MCF 10A (cell line): Measurements from ENCODE around the gene RCOR1. TPM values are rescaled to one million over a fixed set of nuclear protein-coding genes. Genes with fewer than 3 reads are reported as not detected.
"Not testable (repeated sequence)": the region's sequence is repeated elsewhere in the genome, so short reads cannot be mapped to it uniquely, and the experiment has no call there.

ENCODE experiments used
- BruUV-seq: library from RNA; stranded (reverse); fragments of 400-500 nt; replicated peaks from 2 replicates; lab custom pipeline; 2021; lab: Mats Ljungman, UMichigan
- CTCF ChIA-PET: fragments of 300-600 bp; sonication (Branson Sonifier 250); formaldehyde crosslinking; extraction: SDS; loops from one replicate; lab custom pipeline; 2021; ENCODE audit warnings: antibody characterized with exemption, inconsistent platforms; lab: Yijun Ruan, JAX
- POLR2A ChIA-PET: fragments of 300-600, 350-650 bp; sonication (Branson Sonifier 250); formaldehyde crosslinking; extraction: SDS; loops from one replicate; lab custom pipeline; 2020; ENCODE audit warnings: antibody characterized with exemption, inconsistent platforms; lab: Yijun Ruan, JAX
- DNase-seq: peaks from one replicate; pipeline ENCODE4 v3.0.0-alpha.2; 2018; ENCODE audit not compliant: unreplicated experiment
- H3K27ac Mint-ChIP-seq: one replicate; pipeline ENCODE4 v1.8.0; 2022; ENCODE audit warnings: mild to moderate bottlenecking, low read depth, mixed read lengths; ENCODE audit not compliant: unreplicated experiment
- H3K27me3 Mint-ChIP-seq: one replicate; pipeline ENCODE4 v1.8.0; 2022; ENCODE audit warnings: mixed read lengths; ENCODE audit not compliant: insufficient read depth, unreplicated experiment
- H3K36me3 Mint-ChIP-seq: one replicate; pipeline ENCODE4 v1.8.0; 2022; ENCODE audit warnings: mild to moderate bottlenecking, moderate library complexity, mixed read lengths; ENCODE audit not compliant: insufficient read depth, unreplicated experiment
- H3K4me1 Mint-ChIP-seq: one replicate; pipeline ENCODE4 v1.8.0; 2022; ENCODE audit warnings: mixed read lengths; ENCODE audit not compliant: insufficient read depth, unreplicated experiment
- H3K4me3 Mint-ChIP-seq: one replicate; pipeline ENCODE4 v1.8.0; 2022; ENCODE audit warnings: mild to moderate bottlenecking, moderate library complexity, mixed read lengths; ENCODE audit not compliant: unreplicated experiment
- H3K9me3 Mint-ChIP-seq: one replicate; pipeline ENCODE4 v1.8.0; 2022; ENCODE audit warnings: mixed read lengths; ENCODE audit not compliant: unreplicated experiment
- intact Hi-C: fragments of 100-400 bp; cut with micrococcal nuclease; formaldehyde crosslinking; loops from 2 replicates; pipeline ENCODE4 v1.14.1; 2022
- total RNA-seq: library from RNA; stranded (reverse); gene quantifications from 2 replicates; pipeline ENCODE4 v1.2.3, GENCODE V29; 2022
- TF ChIP-seq, protein P1 (sequence below): fragments of 200-600 bp; IDR thresholded peaks from one replicate; pipeline ENCODE4 v1.8.0; 2022; ENCODE audit warnings: antibody characterized with exemption, mild to moderate bottlenecking; ENCODE audit not compliant: unreplicated experiment

The RCOR1 gene
- total RNA-seq, 1 experiment from 2014 or later: 45.6 TPM

DNA sequence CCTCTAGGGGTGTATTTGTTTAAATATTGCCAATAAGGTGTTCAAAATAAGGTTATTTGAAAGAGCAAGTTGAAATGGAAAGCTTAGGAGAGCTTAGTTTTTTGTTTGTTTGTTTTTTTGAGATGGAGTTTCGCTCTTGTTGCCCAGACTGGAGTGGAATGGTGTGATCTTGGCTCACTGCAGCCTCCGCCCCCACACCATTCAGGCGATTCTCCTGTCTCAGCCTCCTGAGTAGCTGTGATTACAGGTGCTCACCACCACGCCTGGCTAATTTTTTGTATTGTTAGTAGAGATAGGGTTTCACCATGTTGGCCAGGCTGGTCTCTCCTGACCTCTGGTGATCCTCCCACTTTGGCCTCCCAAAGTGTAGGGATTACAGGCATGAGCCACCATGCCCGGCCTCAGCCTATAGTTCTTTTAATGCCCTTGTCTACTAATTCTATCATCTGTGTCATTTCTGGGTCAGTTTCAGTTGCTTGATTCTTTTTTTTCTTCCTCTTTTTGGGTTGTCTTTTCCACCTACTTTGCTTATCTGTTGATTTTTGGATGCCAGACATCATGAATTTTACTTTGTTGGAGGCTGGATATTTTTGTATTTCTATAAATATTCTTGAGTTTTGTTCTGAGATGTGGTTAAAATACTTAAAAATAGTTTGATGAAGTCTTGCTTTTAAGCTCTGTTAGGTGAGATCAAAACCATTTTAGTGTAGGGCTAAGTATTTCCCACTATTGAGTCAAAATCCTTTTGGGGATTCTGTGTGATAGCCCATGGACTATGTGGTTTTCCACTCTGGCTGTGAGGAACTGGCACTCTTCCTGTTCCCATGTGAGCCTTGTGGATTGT is 18.7 kb downstream of the RCOR1 start:
- CTCF ChIA-PET: interaction anchor here (1.1 to 1.4 kb wide), 3 partner anchors 9 to 174 kb away, joined by 3 to 6 read pairs (median 4); no protein-coding TSS in a partner anchor
- peaks cover 28% of the 10 kb centered on the region for H3K36me3 Mint-ChIP-seq
- POLR2A ChIA-PET: interaction anchor here (0.7 to 1.3 kb wide), 4 partner anchors 8 to 289 kb away, joined by 3 to 5 read pairs (median 4); no protein-coding TSS in a partner anchor
- no peak overlapping the region for H3K4me3 Mint-ChIP-seq
- DNase-seq: no peak
- intact Hi-C loops: no loop called here
- no peaks in the 10 kb centered on the region for H3K27me3 Mint-ChIP-seq
- no peaks in the 10 kb centered on the region for H3K9me3 Mint-ChIP-seq
- H3K4me1 Mint-ChIP-seq: peaks cover 7% of the 10 kb centered on the region
- TF ChIP-seq, protein P1, sequence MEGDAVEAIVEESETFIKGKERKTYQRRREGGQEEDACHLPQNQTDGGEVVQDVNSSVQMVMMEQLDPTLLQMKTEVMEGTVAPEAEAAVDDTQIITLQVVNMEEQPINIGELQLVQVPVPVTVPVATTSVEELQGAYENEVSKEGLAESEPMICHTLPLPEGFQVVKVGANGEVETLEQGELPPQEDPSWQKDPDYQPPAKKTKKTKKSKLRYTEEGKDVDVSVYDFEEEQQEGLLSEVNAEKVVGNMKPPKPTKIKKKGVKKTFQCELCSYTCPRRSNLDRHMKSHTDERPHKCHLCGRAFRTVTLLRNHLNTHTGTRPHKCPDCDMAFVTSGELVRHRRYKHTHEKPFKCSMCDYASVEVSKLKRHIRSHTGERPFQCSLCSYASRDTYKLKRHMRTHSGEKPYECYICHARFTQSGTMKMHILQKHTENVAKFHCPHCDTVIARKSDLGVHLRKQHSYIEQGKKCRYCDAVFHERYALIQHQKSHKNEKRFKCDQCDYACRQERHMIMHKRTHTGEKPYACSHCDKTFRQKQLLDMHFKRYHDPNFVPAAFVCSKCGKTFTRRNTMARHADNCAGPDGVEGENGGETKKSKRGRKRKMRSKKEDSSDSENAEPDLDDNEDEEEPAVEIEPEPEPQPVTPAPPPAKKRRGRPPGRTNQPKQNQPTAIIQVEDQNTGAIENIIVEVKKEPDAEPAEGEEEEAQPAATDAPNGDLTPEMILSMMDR: no peak
- no TSS peak for BruUV-seq
- no peak overlapping the region for H3K27ac Mint-ChIP-seq

GRCh38 chr14:102616318-102616717 is 23.9 kb downstream of the RCOR1 start:
- Mint-ChIP-seq H3K9me3 (no peaks in the 10 kb centered on the region), H3K27ac (no peak overlapping the region), H3K36me3 (peaks cover 3% of the 10 kb centered on the region), H3K4me3 (no peak overlapping the region), H3K4me1 (peaks cover 27% of the 10 kb centered on the region), H3K27me3 (no peaks in the 10 kb centered on the region)
- intact Hi-C loops: no loop called here
- ChIA-PET POLR2A (interaction anchor here (0.6 to 1.2 kb wide), 3 partner anchors 11 to 376 kb away, joined by 3 to 4 read pairs (median 3); no protein-coding TSS in a partner anchor), CTCF (interaction anchor here (0.9 kb wide), 1 partner anchor 10 kb away, joined by 4 read pairs; no protein-coding TSS in a partner anchor)
- peak; percentile 39 for DNase-seq
- TF ChIP-seq, protein P1: no peak
- BruUV-seq: no TSS peak

GRCh38 chr14:102616799-102617198 is 24.4 kb downstream of the RCOR1 start:
- DNase-seq: peak; percentile 24
- no peaks in the 10 kb centered on the region for H3K27me3 Mint-ChIP-seq
- H3K9me3 Mint-ChIP-seq: no peaks in the 10 kb centered on the region
- TF ChIP-seq, protein P1: no peak
- ChIA-PET CTCF (interaction anchor here (0.9 kb wide), 1 partner anchor 9 kb away, joined by 4 read pairs; no protein-coding TSS in a partner anchor), POLR2A (interaction anchor here (0.5 to 1.2 kb wide), 4 partner anchors 12 to 272 kb away, joined by 3 read pairs; no protein-coding TSS in a partner anchor)
- no TSS peak for BruUV-seq
- no peaks in the 10 kb centered on the region for H3K36me3 Mint-ChIP-seq
- H3K4me1 Mint-ChIP-seq: peaks cover 27% of the 10 kb centered on the region
- intact Hi-C loops: no loop called here
- no peak overlapping the region for H3K4me3 Mint-ChIP-seq
- no peak overlapping the region for H3K27ac Mint-ChIP-seq

- H3K9me3 Mint-ChIP-seq, H3K36me3 Mint-ChIP-seq, BruUV-seq, DNase-seq, H3K4me3 Mint-ChIP-seq, POLR2A ChIA-PET, intact Hi-C loops, H3K27ac Mint-ChIP-seq, H3K27me3 Mint-ChIP-seq: not testable (repeated sequence)
- H3K4me1 Mint-ChIP-seq: peaks cover 36% of the 10 kb centered on the region
- CTCF ChIA-PET: interaction anchor here (0.6 to 0.7 kb wide), 2 partner anchors 24 to 404 kb away, joined by 4 read pairs; no protein-coding TSS in a partner anchor
These were observed 26.6 kb downstream of the RCOR1 start for GRCh38 chr14:102619012-102619411.
